ENCODE data around the gene ELOA. TPM values are rescaled to one million over a fixed set of nuclear protein-coding genes. Genes with fewer than 3 reads are reported as not detected.
A peak's percentile ranks its signal among the peaks of the same experiment; 100 is the strongest.
"Not testable (repeated sequence)": the region's sequence is repeated elsewhere in the genome, so short reads cannot be mapped to it uniquely, and the experiment has no call there.

The ELOA gene
- total RNA-seq, 4 donors from 2014 or later: 37.8 to 44.0 (median 41.2) TPM

DNA sequence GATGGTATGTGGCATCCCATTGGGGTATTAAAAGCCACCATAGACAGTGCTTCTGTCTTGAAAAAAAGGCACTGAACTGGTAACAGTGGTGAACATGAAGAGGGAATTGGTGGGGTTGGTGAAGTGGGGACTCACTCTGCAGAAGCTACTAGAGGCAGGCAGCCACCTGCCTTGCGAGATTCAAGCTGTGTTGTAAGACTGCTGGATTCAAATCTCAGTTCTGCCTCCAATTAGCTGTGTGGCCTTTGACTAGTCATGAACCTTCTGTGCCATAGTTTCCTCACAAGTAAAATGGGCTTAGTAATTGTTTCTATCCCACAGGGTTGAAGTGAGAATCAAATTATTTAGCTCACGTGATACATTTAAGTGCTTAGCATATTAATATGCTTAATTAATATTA lies 16.6 kb upstream of the ELOA start:
- 66 to 88% methylated on average over 2 of the region's 2 CpGs for WGBS, 2 donors
- Histone ChIP-seq H3K27ac (peak overlapping the region in 1 of 4 donors; percentile 43), H3K9me3 (no peaks in the 10 kb centered on the region), H3K4me3 (no peak overlapping the region), H3K4me1 (peaks cover 0 to 21% (median 6%) of the 10 kb centered on the region in 3 donors), H3K27me3 (no peaks in the 10 kb centered on the region), H3K36me3 (no peaks in the 10 kb centered on the region)
- no peak for DNase-seq
- no peak for TF ChIP-seq CTCF (IDR thresholded peaks at IDR 0.05)
- TF ChIP-seq POLR2A (IDR thresholded peaks at IDR 0.05): no peak
- intact Hi-C loops (cut with DNase I): no loop called here

GRCh38 chr1:23727362-23727811 lies 15.9 kb upstream of the ELOA start:
- Histone ChIP-seq H3K9me3 (no peaks in the 10 kb centered on the region), H3K27ac (peak overlapping the region in 2 of 4 donors; percentile 41 to 43), H3K36me3 (no peaks in the 10 kb centered on the region), H3K27me3 (no peaks in the 10 kb centered on the region), H3K4me1 (peaks cover 0 to 21% (median 6%) of the 10 kb centered on the region in 3 donors), H3K4me3 (no peak overlapping the region)
- TF ChIP-seq CTCF (IDR thresholded peaks at IDR 0.05) (no peak), POLR2A (IDR thresholded peaks at IDR 0.05) (no peak)
- no peak for DNase-seq
- 52 to 65% methylated on average over 9 of the region's 9 CpGs for WGBS, 2 donors
- intact Hi-C loops (cut with DNase I): no loop called here

DNA sequence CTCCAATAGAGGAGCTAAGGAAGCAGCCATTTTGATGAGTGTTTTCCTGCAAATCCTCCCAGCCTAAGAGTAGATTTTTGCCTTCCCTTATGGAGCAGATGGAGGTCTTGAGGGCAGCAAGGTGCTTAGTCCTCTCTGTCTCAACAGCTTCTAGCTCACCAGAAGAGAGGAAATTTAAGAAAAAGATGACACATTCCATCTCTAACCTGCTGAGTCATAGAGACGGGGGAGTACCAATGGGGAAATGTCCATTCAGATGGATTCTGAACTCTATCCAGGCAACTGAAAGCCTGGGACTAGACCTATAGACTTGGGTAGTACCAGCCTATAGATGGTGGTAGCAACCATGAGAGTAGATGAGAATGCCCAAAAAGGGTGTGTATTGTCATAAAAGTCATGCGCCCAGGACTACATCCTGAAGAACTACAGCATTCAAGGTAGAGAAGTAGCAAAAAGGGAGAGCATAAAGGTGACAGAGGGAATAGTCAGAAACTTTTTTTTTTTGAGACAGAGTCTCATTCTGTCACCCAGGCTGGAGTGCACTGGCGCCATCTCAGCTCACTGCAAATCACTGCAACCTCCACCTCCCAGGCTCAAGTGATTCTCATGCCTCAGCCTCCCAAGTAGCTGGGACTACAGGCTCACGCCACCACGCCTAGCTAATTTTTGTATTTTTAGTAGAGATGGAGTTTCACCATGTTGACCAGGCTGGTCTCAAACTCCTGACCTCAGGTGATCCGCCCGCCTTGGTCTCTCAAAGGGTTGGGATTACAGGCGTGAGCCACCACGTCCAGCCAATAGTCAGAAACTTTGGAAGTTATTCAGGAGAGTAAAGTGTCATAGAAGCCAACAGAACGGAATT lies 10.7 kb upstream of the ELOA start:
- Histone ChIP-seq H3K36me3 (peaks cover 0 to 4% (median 0%) of the 10 kb centered on the region in 3 donors), H3K27ac (no peak overlapping the region), H3K4me3 (no peak overlapping the region), H3K4me1 (peaks cover 0 to 10% (median 5%) of the 10 kb centered on the region in 3 donors), H3K9me3 (no peaks in the 10 kb centered on the region), H3K27me3 (no peaks in the 10 kb centered on the region)
- no peak for DNase-seq
- TF ChIP-seq CTCF (IDR thresholded peaks at IDR 0.05) (no peak), POLR2A (IDR thresholded peaks at IDR 0.05) (no peak)
- intact Hi-C loops (cut with DNase I): no loop called here
- 89 to 91% methylated on average over 9 to 10 of the region's 10 CpGs for WGBS, 2 donors

DNA sequence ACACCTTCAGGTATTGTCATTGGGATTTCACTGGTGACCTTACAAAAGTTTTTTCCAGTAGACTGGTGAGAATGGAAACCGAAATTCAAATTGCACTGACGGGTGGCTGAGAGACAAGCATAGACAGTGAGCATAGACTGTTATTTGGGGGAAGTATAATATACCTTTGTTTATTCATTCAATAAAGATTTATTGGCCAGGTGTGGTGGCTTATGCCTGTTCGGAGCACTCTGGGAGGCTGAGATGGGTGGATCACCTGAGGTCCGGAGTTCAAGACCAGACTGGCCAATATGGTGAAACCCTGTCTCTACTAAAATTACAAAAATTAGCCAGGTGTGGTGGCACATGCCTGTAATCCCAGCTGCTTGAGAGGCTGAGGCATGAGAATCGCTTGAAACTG lies 10.0 kb upstream of the ELOA start:
- H3K27me3 ChIP-seq; H3K36me3 ChIP-seq; H3K27ac ChIP-seq; H3K4me1 ChIP-seq; intact Hi-C loops (cut with DNase I); H3K9me3 ChIP-seq; DNase-seq; H3K4me3 ChIP-seq: not testable (repeated sequence)
- 89 to 95% methylated on average over 5 of the region's 5 CpGs for WGBS, 2 donors

DNA sequence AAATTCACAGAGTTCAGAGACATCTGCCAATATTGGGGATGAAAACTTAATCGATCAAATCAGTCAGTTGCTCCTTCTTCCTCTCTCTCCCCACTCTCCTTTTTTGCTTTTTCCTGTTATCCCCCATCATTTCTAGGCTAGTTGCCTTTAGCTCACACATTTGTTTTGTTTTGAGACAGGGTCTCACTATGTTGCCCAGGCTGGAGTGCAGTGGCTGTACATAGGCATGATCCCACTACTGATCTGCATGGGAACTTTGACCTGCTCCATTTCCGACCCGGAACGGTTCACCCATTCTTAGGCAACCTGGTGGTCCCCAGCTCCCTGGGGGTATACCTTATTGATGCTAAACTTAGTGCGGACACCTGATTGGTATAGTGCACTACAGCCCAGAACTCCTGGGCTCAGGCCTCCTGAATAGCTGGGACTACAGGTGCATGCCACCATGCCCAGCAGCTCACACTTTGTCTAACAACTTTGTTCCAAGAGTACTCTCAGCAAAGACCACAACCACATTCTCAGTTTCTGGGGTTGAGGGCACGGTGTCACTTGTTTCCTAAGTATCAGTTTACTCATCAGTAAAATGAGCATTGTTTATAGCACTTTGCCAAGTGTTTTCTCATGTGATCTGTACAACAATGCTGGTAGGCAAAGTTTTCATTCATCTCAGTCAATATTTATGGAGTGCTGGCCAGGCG lies 6.7 kb upstream of the ELOA start:
- Histone ChIP-seq H3K9me3 (no peaks in the 10 kb centered on the region), H3K4me1 (no peaks in the 10 kb centered on the region), H3K27me3 (no peaks in the 10 kb centered on the region), H3K27ac (no peak overlapping the region), H3K4me3 (no peak overlapping the region), H3K36me3 (peaks cover 0 to 4% (median 0%) of the 10 kb centered on the region in 3 donors)
- WGBS, 2 donors: 88 to 94% methylated on average over 6 to 7 of the region's 7 CpGs
- no peak for DNase-seq
- no peak for TF ChIP-seq CTCF (IDR thresholded peaks at IDR 0.05)
- TF ChIP-seq POLR2A (IDR thresholded peaks at IDR 0.05): no peak
- intact Hi-C loops (cut with DNase I): no loop called here
